Measurements from ENCODE around the gene MTUS2.

Gene MTUS2

DNA sequence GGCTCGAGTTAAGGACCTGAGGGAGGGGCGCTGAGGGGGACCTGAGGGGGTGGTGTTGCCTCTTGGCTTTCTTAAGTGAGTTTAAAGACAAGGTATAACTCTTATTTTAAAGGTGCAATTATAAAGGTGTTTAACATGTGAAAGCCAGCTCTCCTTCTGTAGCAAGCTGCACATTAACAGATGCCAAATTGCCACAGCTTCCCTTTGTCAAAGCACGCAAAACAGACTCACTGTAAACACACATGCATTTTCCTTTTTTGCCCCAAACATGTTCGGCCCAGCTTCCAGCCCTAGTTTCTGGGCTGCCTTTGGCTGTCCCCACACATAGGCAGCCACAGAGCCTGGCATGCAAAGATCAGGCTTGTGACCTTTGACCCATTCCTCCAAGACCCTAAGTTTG, 663.5 kb downstream of the MTUS2 start:
- no peaks in the 10 kb centered on the region for H3K9me3 ChIP-seq (ENCODE audit: control insufficient read depth, low read length)
- H3K9ac ChIP-seq (ENCODE audit: low read length): no peak overlapping the region
- H3K4me1 ChIP-seq (ENCODE audit: control insufficient read depth, insufficient read depth, low read length): no peaks in the 10 kb centered on the region
- H3K4me3 ChIP-seq (ENCODE audit: low read length): no peak overlapping the region
- H3K36me3 ChIP-seq (ENCODE audit: control insufficient read depth, insufficient read depth, low read length): no peaks in the 10 kb centered on the region
- H3K27me3 ChIP-seq (ENCODE audit: control insufficient read depth, insufficient read depth, low read length): no peaks in the 10 kb centered on the region

DNA sequence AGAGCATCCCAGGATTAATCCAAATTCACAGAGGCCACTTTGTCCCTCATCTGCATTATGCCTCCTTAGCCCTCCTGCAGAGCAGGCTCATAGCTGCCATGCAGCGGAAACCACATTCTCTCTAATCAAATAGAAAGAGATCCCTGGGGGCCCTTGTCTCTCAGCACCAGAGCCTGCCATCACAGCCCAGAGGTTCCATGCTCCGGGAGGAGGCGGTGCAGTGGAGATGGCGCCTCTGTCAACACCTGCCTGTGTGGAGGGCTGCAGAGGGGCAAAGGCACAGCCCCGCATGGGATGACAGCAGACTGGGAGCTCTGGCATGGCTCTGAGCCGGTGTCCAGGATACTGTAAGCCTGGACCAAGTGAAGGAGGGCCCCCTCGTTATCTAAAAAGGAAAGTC, 664.1 kb downstream of the MTUS2 start:
- Histone ChIP-seq H3K9ac (ENCODE audit: low read length) (no peak overlapping the region), H3K27me3 (ENCODE audit: control insufficient read depth, insufficient read depth, low read length) (no peaks in the 10 kb centered on the region), H3K36me3 (ENCODE audit: control insufficient read depth, insufficient read depth, low read length) (no peaks in the 10 kb centered on the region), H3K4me1 (ENCODE audit: control insufficient read depth, insufficient read depth, low read length) (no peaks in the 10 kb centered on the region), H3K4me3 (ENCODE audit: low read length) (no peak overlapping the region), H3K9me3 (ENCODE audit: control insufficient read depth, low read length) (no peaks in the 10 kb centered on the region)

- H3K36me3 ChIP-seq (ENCODE audit: control insufficient read depth, insufficient read depth, low read length): no peaks in the 10 kb centered on the region
- no peaks in the 10 kb centered on the region for H3K4me1 ChIP-seq (ENCODE audit: control insufficient read depth, insufficient read depth, low read length)
- no peaks in the 10 kb centered on the region for H3K27me3 ChIP-seq (ENCODE audit: control insufficient read depth, insufficient read depth, low read length)
- H3K9me3 ChIP-seq (ENCODE audit: control insufficient read depth, low read length): no peaks in the 10 kb centered on the region
- no peak overlapping the region for H3K9ac ChIP-seq (ENCODE audit: low read length)
- no peak overlapping the region for H3K4me3 ChIP-seq (ENCODE audit: low read length)
Observed at GRCh38 chr13:29484796-29485195, 664.7 kb downstream of the MTUS2 start.

- H3K9ac ChIP-seq (ENCODE audit: low read length): no peak overlapping the region
- H3K4me3 ChIP-seq (ENCODE audit: low read length): no peak overlapping the region
- no peaks in the 10 kb centered on the region for H3K4me1 ChIP-seq (ENCODE audit: control insufficient read depth, insufficient read depth, low read length)
- H3K36me3 ChIP-seq (ENCODE audit: control insufficient read depth, insufficient read depth, low read length): no peaks in the 10 kb centered on the region
- H3K27me3 ChIP-seq (ENCODE audit: control insufficient read depth, insufficient read depth, low read length): no peaks in the 10 kb centered on the region
- no peaks in the 10 kb centered on the region for H3K9me3 ChIP-seq (ENCODE audit: control insufficient read depth, low read length)
Observed at GRCh38 chr13:29486551-29486950, 666.4 kb downstream of the MTUS2 start.

DNA sequence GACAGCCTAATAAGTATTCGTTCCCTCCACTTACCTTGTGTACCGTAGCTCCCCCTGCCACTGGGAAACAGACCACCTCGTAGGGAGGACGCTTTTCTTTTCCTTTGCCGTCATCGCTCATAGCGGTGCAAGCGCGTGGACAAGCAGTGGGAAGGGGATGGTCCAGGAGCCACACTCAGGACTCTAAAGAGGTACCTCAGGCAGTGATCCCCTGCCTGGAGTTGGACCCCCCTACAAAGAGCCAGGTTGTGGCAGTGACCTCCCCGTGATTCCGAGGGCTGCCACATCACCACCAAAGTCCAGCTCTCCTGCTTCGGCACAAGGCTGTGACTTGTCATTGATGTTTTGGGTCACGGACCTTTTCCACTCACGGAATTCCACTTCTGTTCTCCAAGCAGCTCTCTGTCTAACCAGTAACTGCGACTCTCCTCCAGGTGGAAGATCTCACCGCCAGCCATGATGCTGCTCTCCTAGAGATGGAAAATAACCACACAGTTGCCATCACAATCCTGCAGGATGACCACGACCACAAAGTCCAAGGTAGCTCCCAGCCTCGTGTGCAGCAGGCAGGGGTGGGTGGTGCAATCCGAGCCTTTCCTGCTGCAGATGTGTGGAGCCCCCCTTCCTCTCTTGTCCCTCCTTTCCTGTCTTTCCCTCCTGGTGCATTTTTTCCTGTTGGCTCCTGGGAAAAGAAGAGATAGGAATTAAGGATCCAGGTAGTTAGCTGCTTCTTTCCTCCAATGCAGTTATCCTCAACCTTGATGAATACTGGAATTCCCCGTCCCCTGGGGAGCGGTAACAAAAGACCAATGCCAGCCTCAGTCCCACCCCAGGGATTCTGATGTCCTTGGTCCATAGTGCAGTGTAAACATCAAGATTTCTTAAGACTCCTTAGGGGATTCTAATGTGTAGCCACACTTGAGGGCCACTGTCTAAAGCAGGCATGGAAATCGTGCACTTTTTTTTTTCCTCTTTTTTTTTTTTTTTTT, 667.6 kb downstream of the MTUS2 start:
- H3K27me3 ChIP-seq (ENCODE audit: control insufficient read depth, insufficient read depth, low read length): no peaks in the 10 kb centered on the region
- H3K36me3 ChIP-seq (ENCODE audit: control insufficient read depth, insufficient read depth, low read length): no peaks in the 10 kb centered on the region
- H3K4me1 ChIP-seq (ENCODE audit: control insufficient read depth, insufficient read depth, low read length): no peaks in the 10 kb centered on the region
- H3K9me3 ChIP-seq (ENCODE audit: control insufficient read depth, low read length): no peaks in the 10 kb centered on the region
- H3K4me3 ChIP-seq (ENCODE audit: low read length): no peak overlapping the region
- no peak overlapping the region for H3K9ac ChIP-seq (ENCODE audit: low read length)

- H3K9me3 ChIP-seq (ENCODE audit: control insufficient read depth, low read length): no peaks in the 10 kb centered on the region
- H3K36me3 ChIP-seq (ENCODE audit: control insufficient read depth, insufficient read depth, low read length): no peaks in the 10 kb centered on the region
- no peak overlapping the region for H3K9ac ChIP-seq (ENCODE audit: low read length)
- no peaks in the 10 kb centered on the region for H3K4me1 ChIP-seq (ENCODE audit: control insufficient read depth, insufficient read depth, low read length)
- no peaks in the 10 kb centered on the region for H3K27me3 ChIP-seq (ENCODE audit: control insufficient read depth, insufficient read depth, low read length)
- no peak overlapping the region for H3K4me3 ChIP-seq (ENCODE audit: low read length)
Observed at GRCh38 chr13:29489650-29490560, 669.8 kb downstream of the MTUS2 start.

- Histone ChIP-seq H3K27me3 (ENCODE audit: control insufficient read depth, insufficient read depth, low read length) (no peaks in the 10 kb centered on the region), H3K36me3 (ENCODE audit: control insufficient read depth, insufficient read depth, low read length) (no peaks in the 10 kb centered on the region), H3K9ac (ENCODE audit: low read length) (no peak overlapping the region), H3K4me3 (ENCODE audit: low read length) (no peak overlapping the region), H3K4me1 (ENCODE audit: control insufficient read depth, insufficient read depth, low read length) (no peaks in the 10 kb centered on the region), H3K9me3 (ENCODE audit: control insufficient read depth, low read length) (no peaks in the 10 kb centered on the region)
Observed at GRCh38 chr13:29490561-29490885, 670.4 kb downstream of the MTUS2 start.

GRCh38 chr13:29491248-29491647, 671.1 kb downstream of the MTUS2 start:
- no peak overlapping the region for H3K4me3 ChIP-seq (ENCODE audit: low read length)
- no peak overlapping the region for H3K9ac ChIP-seq (ENCODE audit: low read length)
- H3K27me3 ChIP-seq (ENCODE audit: control insufficient read depth, insufficient read depth, low read length): no peaks in the 10 kb centered on the region
- no peaks in the 10 kb centered on the region for H3K9me3 ChIP-seq (ENCODE audit: control insufficient read depth, low read length)
- no peaks in the 10 kb centered on the region for H3K36me3 ChIP-seq (ENCODE audit: control insufficient read depth, insufficient read depth, low read length)
- H3K4me1 ChIP-seq (ENCODE audit: control insufficient read depth, insufficient read depth, low read length): no peaks in the 10 kb centered on the region

DNA sequence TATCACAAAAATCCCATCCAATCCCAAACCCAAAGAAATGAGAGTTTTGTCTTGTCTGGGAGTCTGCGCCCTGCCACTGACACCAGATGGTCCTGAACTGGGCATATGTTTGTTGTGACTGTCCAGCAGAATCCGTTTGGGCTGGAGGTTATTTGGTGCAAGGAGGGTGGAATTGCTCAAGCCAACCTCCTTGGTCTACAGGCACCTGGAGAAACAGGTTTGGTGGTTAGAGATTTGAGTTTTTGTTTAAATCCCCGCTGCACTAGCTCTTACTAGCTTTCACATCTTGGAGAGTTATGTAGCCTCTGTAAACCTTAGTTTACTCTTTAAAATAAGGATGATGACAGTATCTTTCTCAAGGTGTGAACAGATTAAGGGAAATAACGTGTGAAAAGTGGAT, 673.7 kb downstream of the MTUS2 start:
- H3K27me3 ChIP-seq (ENCODE audit: control insufficient read depth, insufficient read depth, low read length): no peaks in the 10 kb centered on the region
- no peaks in the 10 kb centered on the region for H3K36me3 ChIP-seq (ENCODE audit: control insufficient read depth, insufficient read depth, low read length)
- H3K4me3 ChIP-seq (ENCODE audit: low read length): no peak overlapping the region
- H3K9me3 ChIP-seq (ENCODE audit: control insufficient read depth, low read length): no peaks in the 10 kb centered on the region
- no peak overlapping the region for H3K9ac ChIP-seq (ENCODE audit: low read length)
- H3K4me1 ChIP-seq (ENCODE audit: control insufficient read depth, insufficient read depth, low read length): no peaks in the 10 kb centered on the region

- H3K9ac ChIP-seq (ENCODE audit: low read length): no peak overlapping the region
- H3K27me3 ChIP-seq (ENCODE audit: control insufficient read depth, insufficient read depth, low read length): no peaks in the 10 kb centered on the region
- no peaks in the 10 kb centered on the region for H3K9me3 ChIP-seq (ENCODE audit: control insufficient read depth, low read length)
- H3K36me3 ChIP-seq (ENCODE audit: control insufficient read depth, insufficient read depth, low read length): no peaks in the 10 kb centered on the region
- H3K4me3 ChIP-seq (ENCODE audit: low read length): no peak overlapping the region
- H3K4me1 ChIP-seq (ENCODE audit: control insufficient read depth, insufficient read depth, low read length): no peaks in the 10 kb centered on the region
Observed at GRCh38 chr13:29494520-29494919, 674.4 kb downstream of the MTUS2 start.

DNA sequence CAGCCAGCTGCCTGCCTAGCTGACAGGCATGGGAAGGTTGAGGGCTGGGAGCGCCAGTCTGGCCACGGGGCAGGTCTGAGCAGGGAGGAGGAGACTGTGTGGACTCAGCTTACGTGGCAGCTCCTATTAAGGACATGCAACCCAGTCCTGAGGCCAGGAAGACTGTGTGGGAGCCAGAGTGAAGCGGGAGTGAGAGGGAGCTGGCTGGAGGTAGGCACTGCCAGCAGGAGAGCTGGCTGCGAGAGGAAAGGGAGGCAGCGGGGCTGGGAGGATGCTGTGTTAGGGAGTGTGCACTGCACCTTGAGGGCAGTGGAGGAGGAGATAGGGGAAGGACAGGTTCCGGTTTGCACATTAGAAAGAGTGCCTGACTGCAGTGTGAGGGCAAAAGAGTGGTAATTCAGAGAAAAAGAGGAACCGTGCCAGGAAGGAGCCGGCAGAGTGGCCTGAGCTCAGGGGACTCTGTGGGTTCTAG, 676.1 kb downstream of the MTUS2 start:
- H3K36me3 ChIP-seq (ENCODE audit: control insufficient read depth, insufficient read depth, low read length): no peaks in the 10 kb centered on the region
- H3K4me1 ChIP-seq (ENCODE audit: control insufficient read depth, insufficient read depth, low read length): no peaks in the 10 kb centered on the region
- H3K27me3 ChIP-seq (ENCODE audit: control insufficient read depth, insufficient read depth, low read length): no peaks in the 10 kb centered on the region
- no peak overlapping the region for H3K4me3 ChIP-seq (ENCODE audit: low read length)
- H3K9me3 ChIP-seq (ENCODE audit: control insufficient read depth, low read length): no peaks in the 10 kb centered on the region
- H3K9ac ChIP-seq (ENCODE audit: low read length): no peak overlapping the region

- Histone ChIP-seq H3K9me3 (ENCODE audit: control insufficient read depth, low read length) (no peaks in the 10 kb centered on the region), H3K4me1 (ENCODE audit: control insufficient read depth, insufficient read depth, low read length) (no peaks in the 10 kb centered on the region), H3K36me3 (ENCODE audit: control insufficient read depth, insufficient read depth, low read length) (no peaks in the 10 kb centered on the region), H3K27me3 (ENCODE audit: control insufficient read depth, insufficient read depth, low read length) (no peaks in the 10 kb centered on the region), H3K4me3 (ENCODE audit: low read length) (no peak overlapping the region), H3K9ac (ENCODE audit: low read length) (no peak overlapping the region)
Observed at GRCh38 chr13:29497137-29497654, 677.1 kb downstream of the MTUS2 start.

Measured in mucosa of stomach (tissue), 1 donor.